COLO668 (cell line): ENCODE measurements around the gene MRC2.
"Not testable (repeated sequence)": the region's sequence is repeated elsewhere in the genome, so short reads cannot be mapped to it uniquely, and the experiment has no call there.

Source experiments
- DNase-seq: peaks from one replicate; lab custom pipeline; 2025; ENCODE audit not compliant: unreplicated experiment; lab: John Stamatoyannopoulos, UW

Gene MRC2

DNA sequence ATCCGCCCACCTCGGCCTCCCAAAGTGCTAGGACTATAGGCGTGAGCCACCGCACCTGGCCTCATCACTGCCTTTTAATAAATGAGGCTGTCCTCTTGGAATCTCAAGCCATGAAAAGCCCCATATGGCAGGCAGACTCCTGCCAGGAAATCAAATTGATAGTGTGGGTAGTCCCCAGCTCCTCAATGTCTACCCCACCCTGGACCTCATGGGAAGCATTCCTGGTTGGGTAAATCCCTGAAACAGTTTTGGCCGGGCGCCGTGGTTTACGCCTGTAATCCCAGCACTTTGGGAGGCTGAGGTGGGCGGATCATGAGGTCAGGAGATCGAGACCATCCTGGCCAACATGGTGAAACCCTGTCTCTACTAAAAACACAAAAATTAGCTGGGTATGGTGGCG lies 71.0 kb downstream of the MRC2 start:
- DNase-seq, result not testable (repeated sequence)

DNA sequence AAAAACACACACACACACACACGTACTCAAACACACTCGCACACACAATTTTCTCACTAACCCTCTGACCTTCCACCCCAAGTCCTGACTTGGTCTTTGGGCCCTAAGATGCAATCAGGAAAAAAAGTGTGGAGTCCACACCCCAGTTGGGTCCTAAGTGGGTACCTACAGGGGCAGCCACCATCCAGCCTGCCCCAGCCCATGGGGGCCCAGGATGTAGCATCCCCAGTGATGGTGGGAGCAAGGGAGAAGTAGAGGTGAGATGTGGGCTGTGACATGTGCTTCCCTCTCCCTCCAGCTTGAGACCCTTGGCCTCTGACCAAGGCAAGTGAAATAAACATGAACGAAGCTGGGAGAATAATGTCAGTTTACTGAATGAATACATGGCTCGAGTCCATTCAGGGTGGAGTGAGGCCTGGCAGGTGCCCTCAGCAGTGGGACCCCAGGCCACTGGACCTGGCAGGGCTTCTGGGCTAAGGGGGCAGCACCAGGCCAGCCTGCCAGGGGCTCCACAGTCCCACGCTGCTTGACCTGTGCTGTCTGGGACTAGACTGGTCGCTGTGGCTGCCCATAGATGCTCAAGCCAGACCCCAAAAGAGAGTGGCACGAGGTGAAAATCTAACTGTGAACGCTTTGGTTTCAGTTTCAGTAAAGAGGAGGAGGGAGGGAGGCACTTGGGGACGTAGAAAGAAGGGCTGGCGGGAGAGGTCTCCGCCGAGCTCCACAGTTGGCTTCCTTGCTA lies 73.7 kb downstream of the MRC2 start:
- DNase-seq, result no peak

- no peak for DNase-seq
Observed at GRCh38 chr17:62701706-62702085, 74.2 kb downstream of the MRC2 start.

- no peak for DNase-seq
Observed at GRCh38 chr17:62702746-62703260, 75.3 kb downstream of the MRC2 start.

DNA sequence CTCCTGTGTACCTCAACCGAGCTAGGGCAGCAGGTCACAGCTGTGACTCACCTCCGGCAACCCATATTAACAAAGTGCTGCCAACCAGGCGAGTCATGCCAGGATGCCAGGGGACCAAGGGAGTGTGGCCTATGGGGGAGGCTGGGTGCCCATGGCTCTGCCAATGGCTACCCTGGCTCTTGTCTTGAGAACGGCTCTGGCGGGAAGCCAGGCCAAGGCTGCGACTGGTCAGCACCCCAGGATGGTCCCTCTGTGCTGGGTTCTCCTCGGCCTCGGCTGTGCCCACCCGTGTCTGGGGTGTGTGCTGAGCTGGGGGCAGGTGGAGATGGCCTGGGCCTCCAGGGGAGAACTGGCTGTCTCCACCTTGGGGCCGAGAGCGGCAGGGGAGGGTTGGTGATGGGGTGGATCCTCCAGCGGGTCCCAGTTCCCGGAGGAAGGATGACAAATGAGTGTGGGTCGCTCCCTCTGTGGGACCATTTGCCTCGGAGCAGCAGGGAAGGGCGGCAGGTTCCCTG lies 75.8 kb downstream of the MRC2 start:
- DNase-seq, result peak; percentile 17

DNA sequence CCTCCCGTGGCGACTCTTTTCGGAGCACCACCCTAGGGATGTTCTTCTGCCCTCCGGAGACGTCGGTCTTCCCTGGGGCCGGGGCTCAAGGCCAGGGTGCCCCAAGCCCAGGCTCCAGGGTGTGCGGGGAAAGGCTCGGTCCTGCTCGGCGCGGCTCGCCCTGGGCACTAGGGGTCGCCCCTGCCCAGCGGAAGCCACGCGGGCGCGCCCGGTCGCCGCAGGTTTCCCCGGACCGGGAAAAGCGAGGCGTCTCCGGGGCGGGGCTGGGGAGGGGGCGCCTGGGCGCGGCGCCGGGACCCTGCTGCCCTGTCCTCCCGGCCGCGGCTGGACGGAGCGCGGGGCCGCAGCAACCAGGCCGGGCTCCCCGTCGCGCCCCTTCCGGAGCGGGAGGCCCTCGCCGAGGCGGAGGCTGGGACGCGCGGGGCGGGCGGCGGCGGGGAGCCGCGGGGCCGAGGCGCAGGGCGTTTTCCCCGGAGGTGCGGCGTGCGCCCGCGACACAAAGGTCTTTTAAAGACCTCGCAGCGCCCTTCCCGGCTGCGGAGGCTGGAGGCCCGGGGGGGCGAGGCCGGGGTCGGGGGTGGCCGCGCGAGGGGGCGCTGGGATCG lies 76.4 kb downstream of the MRC2 start:
- DNase-seq, result peak; percentile 70

DNA sequence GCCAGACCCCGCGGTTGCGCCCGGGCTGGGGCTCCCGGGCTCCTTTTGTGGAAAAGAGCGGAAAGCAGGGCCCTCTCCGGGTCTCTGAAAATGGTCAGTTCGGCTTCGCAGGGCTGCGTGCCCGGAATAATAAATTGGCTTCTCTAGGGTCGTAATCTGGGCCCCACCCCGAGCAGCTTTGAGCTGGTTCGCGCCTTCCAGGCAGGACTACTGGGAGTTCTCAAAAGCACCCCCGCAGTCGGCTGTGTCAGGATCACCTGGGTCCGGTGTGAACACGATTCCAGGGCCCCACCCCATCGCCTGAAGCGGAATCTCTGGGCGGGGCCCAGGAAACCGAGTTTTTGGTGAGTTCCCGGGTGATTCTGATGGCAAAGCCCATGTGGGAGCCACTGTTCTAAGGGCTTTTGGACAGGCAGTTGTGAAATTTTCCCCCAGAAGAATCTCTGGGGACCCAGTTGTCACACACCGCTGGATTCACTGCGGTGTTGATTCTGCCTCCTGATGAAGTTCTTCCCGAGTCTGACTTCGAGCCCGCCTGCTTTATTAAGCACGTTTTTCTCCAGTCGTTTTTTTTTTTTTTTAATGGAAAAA lies 77.0 kb downstream of the MRC2 start:
- DNase-seq, result peak; percentile 13

GRCh38 chr17:62705156-62705777 lies 77.8 kb downstream of the MRC2 start:
- no peak for DNase-seq

- no peak for DNase-seq
Observed at GRCh38 chr17:62705778-62706597, 78.5 kb downstream of the MRC2 start.

DNA sequence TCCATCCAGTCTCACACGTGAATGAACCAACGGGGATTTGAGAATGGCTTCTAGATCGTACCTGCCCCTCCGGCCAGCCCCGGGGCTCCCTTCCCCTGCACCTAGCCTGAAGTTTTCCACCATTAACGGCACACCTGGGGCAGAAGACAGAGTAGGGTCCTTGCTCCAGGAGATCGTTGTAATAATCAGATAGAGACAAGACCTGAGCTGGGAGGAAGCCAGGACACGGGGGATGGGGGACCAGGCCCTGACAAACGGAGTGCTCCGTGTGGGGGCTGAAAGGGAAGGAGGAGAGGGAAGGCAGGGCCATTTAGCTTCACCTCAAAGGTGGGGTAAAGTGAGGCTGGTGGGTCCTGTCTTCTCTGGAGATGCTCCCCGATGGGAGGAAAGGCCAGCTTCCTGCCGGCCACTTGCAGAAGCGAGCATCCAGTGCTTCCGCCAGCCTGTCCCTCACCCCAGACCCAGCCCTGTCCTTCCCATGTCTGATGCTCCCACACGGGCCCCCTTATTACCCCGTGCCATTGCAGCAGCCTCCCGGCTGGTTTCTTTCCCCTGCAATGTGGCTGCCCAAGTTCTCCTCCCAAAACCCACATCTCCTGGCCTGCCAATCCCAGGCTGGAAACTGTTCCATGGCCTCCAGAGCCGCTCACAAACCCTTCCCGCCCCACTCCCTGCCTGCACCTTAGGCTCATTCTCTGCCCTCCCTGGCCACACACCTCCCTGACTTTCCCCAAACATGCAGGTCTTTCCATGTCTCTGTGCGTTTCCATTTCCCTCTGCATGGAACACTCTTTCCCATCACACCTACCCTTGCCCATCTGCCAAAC lies 79.3 kb downstream of the MRC2 start:
- DNase-seq, result no peak

DNA sequence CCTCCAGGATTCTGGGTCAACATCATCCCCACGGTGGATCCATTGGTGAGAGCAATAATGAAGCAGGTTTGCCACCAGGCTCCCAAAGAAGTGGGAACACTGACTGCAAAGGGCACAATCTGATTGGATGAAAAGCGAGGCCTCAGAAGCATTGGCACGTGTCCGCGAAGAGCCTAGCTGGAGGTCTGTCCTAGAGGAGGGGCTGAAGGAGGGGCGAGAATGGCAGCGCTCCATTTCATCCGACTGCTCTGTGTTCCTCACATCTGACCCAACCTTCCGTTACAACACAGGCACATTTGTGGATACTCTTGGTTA lies 79.9 kb downstream of the MRC2 start:
- DNase-seq, result no peak

DNA sequence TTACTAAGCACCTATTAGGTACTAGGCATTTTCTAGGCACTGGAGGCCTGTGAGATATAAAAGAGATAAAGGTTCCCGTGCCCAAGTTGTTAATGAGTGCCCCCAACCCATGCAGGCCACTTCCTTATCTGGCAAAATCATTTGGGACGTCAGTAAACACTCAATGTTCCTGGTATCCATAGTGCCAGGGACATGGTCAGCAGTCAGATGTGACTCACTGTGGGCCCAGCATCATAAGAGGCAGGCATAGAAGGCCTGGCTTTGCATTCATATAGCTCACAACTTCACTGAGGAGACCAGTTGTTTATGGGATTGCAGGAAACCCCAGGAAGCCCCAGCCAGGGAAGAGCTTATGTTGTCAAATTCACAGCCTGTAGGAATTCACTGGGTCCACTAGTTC lies 81.1 kb downstream of the MRC2 start:
- no peak for DNase-seq

DNA sequence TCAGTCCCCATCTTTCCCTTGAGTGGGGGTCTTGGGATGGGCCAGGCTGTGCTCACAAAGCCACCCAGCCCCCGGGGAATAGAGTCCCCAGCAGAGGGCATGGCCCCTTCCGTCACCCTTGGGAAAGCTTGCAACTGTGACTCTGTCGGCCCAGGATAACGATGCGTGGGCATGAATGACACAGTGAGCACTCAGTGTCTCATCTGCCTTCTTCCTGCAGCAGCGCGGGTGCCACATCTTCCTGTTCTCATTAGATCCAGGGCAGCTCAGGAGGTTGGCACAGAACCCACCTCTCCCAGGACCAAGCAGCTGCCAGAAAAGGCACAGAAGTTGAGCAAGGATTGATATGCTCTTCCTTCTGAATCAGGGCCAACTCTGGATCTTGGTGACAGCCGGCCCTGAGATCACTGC lies 84.7 kb downstream of the MRC2 start:
- no peak for DNase-seq

- DNase-seq, result no peak
Observed at GRCh38 chr17:62713086-62713881, 85.8 kb downstream of the MRC2 start.

DNA sequence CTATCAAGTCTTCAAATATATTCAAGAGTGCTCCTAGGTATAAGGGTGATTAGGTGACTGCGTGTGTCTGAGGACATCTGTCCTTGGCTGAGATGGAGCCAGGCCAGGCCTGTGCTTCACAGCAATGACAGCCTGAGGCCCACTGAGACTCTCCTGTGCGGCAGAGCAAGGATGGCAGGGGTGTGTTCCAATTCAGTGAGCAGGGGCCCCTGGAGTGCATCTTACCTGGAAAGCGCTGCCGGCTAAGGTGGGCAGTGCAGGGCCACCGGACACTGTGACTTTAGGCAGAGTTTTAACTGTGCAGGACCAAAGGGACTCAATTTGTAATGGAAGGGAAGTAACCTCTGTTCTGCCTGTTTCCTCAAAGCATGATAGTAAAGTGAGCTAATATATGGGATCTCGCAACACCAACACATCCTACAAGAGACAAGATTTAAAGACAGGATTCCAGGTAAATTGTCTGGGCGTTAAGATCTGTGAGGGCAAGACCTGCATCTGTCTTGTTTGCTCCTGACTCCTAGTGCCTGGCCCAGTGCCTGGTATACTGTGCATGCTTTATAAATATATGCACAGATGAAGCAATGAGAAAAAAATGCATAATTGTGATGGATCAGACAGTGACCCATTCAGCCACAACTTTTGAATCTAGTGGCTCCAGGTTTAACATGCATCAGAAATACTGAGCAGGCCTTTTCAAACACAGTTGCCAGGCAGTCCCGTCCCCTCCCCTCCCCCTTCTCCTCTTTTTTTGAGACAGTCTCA lies 86.7 kb downstream of the MRC2 start:
- no peak for DNase-seq

DNA sequence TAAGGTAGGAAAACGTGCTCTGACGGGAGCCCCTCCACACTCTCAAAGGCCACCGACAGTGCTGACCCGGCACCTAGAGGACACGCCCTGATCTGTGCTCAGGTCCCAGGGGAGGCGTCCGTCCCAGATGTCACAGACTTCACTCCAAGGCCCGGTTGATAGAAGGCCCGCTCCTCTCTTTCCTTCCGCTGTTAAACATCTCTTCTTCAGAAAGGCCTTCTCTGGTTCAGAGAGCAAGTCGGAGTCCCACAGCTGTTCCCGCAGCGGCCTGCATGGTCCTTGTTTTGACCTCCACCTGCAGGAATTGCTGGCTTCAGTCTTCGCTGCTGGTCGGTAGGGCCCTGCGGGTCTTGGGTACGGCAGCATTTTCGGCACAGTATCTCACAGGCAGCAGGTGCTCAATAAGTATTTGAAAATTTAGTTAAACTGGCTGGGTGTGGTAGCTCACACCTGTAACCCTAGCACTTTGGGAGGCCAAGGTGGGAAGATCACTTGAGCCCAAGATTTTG lies 88.5 kb downstream of the MRC2 start:
- no peak for DNase-seq

DNA sequence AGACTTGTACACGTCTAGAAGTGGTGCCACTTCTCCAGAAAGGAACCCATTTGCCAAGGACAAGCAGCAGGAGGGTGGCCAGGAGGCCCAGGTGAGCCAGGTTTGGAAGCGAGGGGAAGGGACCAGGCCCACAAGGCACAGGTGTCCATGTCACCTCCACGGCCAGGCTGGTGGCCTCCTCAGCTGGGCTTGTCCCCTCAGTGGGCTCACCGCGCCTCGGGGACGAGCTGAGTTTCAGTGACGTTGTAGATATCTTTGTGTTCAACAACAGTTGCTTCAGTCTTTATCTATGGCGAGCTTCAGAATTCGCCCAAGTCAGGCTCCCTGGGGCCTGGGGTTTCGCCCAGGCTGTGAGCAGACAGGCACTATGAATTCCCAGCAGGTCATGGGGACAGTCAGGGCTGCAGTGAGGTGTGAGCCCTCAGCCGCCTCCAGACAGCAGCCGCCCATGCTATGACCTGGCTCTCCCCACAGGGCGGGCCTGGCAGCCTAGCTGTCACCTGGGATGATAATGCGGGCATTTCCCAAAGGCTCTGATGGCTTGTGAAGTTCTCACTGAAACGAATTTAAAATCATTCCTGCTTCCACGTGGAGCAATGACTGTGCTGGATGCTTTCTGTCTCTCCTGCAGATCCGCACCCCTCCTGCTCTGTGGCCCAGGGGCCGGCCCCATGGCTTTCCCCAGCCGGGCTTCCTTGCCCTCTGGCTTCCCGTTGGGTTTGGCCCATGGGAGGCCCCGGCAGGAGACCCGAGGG lies 89.5 kb downstream of the MRC2 start:
- DNase-seq, result no peak

DNA sequence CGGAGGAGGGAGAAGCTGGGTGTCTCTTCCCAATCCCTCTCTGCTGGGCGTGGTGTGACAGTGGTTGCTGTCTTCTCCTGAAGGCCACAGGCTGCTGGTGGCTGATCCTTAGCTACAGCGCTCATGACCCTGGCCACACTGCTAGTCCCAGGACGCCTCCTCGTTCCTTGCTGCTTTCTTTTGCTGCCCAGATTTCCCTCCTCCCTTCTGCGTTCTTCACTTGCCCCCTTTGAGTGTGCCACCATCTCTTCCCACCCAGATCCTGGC lies 90.1 kb downstream of the MRC2 start:
- no peak for DNase-seq
